ENCODE data around the gene SGPL1.
"Not testable (repeated sequence)": the region's sequence is repeated elsewhere in the genome, so short reads cannot be mapped to it uniquely, and the experiment has no call there.

Gene SGPL1

DNA sequence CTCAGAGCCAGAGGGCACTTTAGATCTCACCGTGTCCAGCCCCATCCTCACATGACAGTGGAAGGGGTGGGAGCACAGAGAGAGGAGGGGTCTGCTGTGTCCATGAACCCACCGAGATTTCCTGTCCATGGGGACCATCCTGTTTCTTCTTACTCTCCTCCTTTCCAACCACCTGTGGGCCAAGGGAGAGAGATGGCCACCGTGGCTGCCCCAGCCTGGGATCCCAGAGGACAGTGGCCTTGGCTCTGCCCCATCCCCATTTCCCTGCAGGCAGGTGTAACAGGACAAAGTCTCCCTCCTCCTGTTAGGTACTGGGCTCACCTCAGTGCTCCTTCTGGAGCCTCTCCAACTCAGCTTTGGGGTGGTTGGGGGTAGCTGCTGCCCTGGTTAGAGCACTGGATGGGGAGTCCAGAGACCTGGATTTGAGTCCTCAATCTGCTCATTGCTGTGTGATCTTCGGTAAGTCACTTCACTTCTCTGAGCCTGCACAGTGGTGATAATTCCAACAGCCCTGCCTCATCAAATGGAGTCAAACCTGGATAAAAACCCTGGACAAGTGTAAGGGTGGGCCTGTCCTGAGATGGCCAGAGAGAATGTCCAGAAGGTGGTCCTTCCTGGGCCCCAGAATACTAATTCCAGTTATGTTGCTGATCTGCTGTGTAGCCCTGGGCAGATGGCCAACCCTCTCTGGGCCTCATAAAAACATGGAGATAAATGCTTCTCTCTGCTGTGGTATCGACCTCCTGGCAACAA lies 90.5 kb downstream of the SGPL1 start:
- no peak for DNase-seq (ENCODE audit: low spot score)

GRCh38 chr10:70906953-70907636 lies 91.3 kb downstream of the SGPL1 start:
- DNase-seq (ENCODE audit: low spot score) = no peak

DNA sequence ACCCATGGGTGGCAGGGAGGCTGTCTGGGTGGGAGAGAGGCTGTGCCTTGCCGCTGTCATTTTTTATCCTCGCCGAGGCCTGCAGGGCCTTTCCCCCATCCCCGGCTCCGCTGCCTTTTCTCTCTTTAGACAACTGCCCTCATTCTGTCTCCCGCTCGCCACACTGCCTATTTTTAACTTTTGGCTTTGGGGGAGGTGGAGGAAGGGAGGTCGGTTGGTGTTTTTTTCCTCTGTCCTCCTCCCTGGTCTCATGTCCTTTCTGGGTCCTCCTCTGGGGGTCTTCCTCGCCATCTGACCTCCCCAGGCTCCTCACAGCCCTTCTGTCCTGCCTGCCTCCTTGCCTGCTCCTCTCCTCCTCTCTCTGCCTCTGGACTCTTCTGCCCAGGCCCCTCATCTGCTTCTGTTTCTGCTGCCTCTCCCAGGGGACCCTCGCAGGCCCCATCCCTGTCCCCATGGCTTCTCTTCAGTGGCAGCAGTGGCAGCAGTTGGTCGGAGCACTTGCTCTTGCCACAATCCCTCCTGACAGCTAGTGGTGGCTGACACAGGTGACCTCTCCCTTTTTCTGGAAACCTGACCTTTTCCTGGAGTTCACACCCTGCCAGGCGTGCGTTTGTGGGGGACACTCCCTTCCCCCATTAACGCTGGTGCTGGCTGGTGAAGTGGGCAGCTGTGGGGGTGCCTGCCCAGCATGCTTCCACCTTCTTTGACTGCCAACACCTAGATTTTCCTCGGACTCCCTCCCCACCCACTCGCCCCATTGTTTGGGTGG lies 92.1 kb downstream of the SGPL1 start:
- no peak for DNase-seq (ENCODE audit: low spot score)

- no peak for DNase-seq (ENCODE audit: low spot score)
These were observed 92.9 kb downstream of the SGPL1 start for GRCh38 chr10:70908406-70909296.

DNA sequence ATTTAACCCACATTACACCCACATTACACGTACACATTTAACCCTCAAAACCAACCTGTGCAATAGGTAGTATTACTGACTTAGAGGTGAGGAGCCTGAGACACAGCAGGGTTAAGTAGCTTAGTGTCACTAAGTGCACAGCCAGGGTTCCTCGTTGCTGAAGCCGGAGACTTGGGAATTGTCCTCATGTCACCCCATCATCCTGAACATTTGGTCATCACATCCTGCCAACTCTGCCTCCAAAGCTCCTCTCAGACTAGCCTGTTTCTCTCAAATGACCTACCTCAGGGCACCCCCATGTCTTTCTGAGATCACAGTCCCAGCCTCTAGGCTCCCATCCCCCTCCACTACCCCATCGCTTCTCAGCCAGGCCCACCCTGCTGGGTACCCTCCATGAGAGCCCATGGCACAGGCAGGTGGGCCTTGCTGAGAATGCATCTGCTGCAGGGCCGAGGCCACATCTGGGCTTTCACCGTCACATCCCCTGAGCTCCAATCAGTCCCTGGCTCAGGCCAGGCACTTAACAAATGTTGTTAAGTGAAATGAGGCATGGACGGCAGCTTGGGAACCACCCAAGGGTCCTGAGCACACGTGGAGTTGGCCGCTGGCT lies 93.7 kb downstream of the SGPL1 start:
- no peak for DNase-seq (ENCODE audit: low spot score)

DNA sequence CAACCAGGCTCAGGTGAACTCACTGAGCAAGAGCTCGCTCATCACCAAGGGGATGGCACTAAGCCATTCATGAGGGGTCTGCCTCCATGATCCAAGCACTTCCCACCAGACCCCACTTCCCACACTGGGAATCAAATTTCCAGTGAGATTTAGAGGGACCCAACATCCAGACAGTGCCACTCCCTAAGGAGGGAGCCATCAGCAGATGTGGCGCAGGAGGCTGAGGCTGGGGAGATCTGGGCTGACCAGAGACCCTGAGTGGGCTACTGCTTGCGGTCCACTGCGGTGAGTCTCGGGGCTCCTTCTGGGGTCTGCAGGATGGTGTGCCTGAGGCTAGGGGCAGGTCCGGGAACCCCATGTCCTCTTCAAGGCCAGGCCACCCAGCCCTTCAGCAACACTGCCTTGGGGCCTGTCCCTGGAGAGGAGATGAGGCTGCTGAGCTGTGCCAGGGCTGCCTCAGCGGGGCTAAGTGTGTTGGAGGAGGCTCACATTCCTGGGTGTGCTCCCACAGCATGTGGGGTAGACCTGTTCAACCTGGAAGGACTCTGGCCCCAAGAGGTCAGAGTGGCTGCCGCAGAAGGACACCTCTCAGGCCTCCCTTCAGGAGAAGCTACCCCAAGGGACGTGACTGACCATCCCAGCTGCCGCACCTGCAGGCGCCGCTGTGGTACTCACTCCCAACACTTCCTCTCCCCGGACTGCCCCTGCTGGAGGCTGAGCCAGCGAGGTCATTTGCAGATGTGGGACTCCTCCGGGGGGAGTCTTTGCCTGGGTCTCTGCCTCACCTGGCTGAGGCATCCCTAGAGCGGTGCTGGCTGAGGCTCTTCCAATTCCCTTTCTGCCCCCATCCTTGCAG lies 95.0 kb downstream of the SGPL1 start:
- no peak for DNase-seq (ENCODE audit: low spot score)

DNA sequence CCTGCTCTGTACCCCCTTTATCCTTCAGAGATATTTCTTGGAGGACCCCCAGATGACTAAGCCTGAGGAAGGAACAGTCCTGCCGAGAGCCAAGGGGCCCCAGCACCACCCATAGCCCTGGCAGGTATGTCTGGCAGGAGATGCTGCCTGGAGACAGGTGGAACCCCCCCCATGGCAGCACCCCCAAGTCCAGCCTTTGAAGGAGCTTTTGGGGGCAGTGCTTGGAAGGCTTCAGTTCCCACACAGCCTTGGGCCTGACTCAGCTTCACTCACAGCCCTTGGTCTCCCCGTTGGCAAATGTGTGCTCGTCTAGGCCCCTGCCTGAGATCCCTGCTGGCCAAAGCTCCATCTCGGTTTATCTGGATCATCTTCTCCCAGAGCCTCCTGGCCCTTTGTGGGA lies 95.6 kb downstream of the SGPL1 start:
- no peak for DNase-seq (ENCODE audit: low spot score)

GRCh38 chr10:70912556-70912955 lies 96.8 kb downstream of the SGPL1 start:
- DNase-seq (ENCODE audit: low spot score) = no peak

DNA sequence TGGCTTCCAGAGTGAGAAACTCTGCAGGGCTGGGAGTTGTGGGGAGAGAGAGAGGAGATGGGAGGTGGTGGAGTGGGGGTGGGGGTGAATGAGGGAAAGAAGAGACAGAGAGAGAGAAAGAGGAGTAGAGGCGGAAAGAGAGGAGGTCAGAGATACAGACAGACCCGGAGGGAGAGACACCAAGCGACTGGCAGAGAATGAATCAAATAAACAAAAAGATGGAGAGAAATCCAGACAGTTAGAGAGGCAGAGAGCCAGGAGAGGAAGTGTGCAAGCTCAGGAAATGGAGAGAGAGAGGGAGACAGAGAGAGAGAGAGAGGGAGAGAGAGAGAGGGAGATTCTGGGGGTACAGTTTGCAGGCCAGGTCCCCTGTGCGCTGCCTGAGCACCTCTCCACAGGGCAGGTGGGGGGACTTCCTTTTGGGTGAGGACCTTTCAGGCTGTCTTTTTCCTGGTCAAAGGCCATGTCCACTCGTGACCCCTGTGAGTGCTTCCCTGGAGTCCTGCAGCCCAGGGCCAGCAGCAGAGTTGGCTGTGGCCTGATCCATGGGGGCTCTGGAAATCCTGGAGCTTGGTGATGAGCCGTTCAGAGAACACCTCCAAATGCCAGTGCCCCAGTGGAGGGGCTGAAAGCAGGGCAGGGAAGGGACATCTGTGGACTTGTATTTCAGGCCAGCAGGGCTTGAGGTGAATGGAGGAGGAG lies 97.6 kb downstream of the SGPL1 start:
- DNase-seq (ENCODE audit: low spot score) = no peak

DNA sequence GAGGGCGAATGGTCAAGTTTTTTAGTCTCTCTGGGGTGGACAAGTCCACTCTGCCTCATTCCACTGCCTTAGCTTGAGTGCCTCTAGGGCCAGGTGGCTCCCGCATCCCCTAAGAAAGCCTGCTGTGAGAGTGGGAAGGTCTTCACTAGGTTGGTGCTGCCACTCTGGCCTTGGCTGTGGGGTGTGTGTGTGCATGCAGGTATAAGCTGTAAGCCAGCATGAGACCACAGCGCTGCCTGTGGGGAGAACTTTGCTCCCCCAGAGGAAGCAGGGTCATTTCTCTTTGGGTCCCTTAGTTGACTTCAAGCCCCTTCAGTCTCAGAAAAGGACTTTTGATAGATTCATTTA lies 98.1 kb downstream of the SGPL1 start:
- DNase-seq (ENCODE audit: low spot score) = no peak

DNA sequence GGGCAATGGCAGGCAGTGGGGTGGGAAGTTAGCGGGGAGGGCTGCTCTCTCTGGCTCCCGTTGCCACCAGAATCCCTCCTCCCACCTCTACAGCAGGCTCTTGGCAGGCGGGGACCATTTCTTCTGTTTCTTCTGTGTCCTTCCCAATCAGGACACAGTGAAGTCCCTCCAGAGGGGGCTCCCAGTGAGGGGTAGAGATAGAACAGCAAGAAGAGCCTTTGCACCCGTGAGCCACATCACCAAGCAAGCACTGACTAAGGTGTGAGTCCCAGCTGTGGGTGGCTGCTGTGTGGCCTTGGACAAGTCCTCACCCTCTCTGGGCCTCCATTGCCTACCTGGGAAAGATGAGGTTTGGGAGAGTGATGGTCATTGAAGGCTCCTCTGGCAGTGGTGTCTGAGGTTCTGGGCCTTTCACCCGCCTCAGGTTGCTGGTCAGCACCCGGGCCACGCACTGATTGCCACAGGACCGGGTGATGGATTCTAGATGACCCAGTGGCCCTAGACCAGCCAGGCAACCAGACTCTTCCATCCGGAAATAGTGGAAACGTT lies 98.6 kb downstream of the SGPL1 start:
- no peak for DNase-seq (ENCODE audit: low spot score)

GRCh38 chr10:70915206-70915605 lies 99.5 kb downstream of the SGPL1 start:
- DNase-seq (ENCODE audit: low spot score) = no peak

DNA sequence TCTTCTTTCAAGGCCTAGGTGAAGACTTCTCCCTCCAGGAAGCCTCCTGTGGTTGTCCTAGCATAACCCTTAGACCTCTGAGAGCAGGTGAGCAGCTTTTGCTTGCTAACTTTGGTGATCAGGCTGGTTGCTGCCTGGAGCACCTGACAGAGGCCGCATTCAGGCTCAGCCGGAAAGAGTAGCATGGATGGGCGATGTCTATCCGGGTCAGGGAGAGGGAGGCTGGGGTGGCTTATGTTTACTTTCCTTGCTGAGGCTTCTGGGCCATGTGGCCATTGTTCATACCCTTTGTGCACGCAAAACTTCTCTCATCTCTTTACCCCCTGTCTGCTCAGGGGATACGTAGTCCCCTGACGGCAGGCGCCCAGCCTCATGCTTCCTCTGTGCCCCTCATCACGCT lies 100.1 kb downstream of the SGPL1 start:
- DNase-seq (ENCODE audit: low spot score) = no peak

- no peak for DNase-seq (ENCODE audit: low spot score)
These were observed 100.5 kb downstream of the SGPL1 start for GRCh38 chr10:70916241-70916640.

GRCh38 chr10:70917226-70917625 lies 101.5 kb downstream of the SGPL1 start:
- DNase-seq (ENCODE audit: low spot score) = no peak

DNA sequence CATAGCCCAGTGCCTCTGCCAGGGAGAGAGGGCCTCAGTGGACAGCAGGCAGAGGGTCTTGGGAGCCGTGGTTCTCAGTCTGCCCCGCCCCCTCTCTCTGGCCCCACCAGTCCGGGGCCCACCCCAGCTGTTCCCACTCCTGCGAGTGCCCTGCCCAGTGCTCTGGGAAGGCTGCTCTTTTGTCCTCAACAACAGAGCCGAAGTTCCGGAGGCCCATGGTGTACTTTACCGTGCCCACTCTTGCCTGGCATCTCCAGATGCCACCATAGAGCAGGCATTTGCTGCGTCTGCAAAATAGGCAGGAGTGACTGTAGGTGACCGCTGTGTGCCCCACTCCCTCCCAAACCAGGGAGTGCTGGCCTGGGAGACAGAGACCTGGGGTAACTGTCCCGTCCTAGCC lies 101.9 kb downstream of the SGPL1 start:
- no peak for DNase-seq (ENCODE audit: low spot score)

DNA sequence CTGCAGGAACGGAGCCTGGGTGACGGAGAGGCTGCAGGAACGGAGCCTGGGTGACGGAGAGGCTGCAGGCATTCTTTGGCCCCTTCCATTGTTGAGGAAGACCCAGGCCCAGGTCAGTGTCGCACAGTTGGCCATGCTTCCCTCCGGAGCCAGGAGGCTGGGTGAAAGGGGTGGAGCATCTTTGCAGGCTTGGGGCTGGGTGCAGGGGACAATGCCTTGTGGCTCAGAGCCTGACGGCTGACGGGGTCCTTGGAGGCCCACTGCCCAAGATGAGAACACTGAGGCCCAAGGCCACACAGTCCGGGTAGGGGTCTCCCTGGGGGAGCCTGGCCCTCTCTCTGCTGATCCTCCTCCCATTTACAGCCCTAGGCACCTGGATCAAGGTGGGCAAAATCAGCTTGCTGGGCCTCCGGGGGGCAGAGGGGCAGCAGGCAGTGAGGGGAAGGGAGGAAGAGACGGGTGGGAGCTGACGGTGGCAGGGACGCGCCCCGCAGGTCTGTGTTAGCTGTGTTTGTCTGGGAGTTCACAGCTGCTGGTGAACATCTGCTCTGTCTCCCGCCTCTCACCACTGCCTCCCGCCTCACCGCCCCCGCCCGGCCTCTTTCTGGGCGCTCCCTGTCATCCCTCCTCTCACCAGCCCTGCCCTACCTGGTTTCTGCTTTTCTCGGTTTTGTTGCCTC lies 103.2 kb downstream of the SGPL1 start:
- DNase-seq (ENCODE audit: low spot score) = no peak

GRCh38 chr10:70919906-70920305 lies 104.2 kb downstream of the SGPL1 start:
- DNase-seq (ENCODE audit: low spot score) = not testable (repeated sequence)

DNA sequence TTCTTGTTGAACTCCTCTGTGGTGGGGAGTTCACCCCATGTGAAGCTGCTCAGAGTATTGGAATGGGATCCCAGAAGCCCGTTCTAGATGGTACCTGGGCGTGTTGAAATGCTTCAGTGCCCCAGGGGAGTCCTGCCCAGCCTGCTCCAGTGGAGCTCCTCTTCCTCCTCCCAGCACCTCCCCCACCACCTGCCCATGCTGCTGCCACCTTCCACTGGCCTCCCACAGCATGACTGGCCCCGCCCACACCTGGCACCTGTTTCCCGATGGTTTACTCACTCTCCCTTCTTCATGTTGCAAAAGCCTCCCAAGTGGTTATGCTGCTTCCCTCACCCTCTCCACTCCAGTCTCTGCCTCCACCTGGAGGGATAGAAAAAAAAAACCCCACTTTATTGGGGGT lies 104.8 kb downstream of the SGPL1 start:
- DNase-seq (ENCODE audit: low spot score) = no peak
